GM13976 (cell line): ENCODE data around the gene ITPR2.
A peak's percentile ranks its signal among the peaks of the same experiment; 100 is the strongest.

Experiments
- DNase-seq: peaks from one replicate; pipeline ENCODE4 v3.0.0; 2012; ENCODE audit warnings: low spot score
- in situ Hi-C: fragments of 300-500 bp; cut with MboI; formaldehyde crosslinking; loops from one replicate; pipeline ENCODE4 v1.12.0; 2022; ENCODE audit warnings: low sequenced_read_pairs, mixed read lengths, inconsistent platforms; ENCODE audit not compliant: unreplicated experiment
- TF ChIP-seq, protein P1 (sequence below): IDR thresholded peaks from 2 replicates; pipeline ENCODE4 v1.5.1; 2012; ENCODE audit warnings: borderline replicate concordance, mild to moderate bottlenecking; ENCODE audit not compliant: insufficient read depth; ENCODE audit errors: extremely low read depth, missing control alignments, control extremely low read depth

The ITPR2 gene

DNA sequence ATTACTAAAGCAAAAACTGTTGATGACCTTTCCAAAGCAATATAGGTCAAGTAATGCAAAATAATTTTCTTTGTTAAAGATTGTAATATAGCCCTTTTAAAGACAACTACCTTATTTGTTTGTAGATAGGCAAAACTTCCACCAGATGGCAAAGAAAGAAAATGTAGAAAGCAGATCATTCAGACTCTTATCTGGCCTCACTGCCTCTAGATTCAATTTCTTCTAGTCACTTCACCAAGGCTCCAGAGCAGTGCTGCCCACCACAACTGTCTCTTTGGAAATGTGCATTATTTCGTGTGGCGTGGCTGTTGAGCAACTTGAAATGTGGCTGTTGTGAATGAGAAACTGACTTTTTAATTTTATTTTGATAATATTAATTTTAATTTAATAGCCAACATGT is 127.1 kb downstream of the ITPR2 start:
- DNase-seq: no peak
- TF ChIP-seq, protein P1, sequence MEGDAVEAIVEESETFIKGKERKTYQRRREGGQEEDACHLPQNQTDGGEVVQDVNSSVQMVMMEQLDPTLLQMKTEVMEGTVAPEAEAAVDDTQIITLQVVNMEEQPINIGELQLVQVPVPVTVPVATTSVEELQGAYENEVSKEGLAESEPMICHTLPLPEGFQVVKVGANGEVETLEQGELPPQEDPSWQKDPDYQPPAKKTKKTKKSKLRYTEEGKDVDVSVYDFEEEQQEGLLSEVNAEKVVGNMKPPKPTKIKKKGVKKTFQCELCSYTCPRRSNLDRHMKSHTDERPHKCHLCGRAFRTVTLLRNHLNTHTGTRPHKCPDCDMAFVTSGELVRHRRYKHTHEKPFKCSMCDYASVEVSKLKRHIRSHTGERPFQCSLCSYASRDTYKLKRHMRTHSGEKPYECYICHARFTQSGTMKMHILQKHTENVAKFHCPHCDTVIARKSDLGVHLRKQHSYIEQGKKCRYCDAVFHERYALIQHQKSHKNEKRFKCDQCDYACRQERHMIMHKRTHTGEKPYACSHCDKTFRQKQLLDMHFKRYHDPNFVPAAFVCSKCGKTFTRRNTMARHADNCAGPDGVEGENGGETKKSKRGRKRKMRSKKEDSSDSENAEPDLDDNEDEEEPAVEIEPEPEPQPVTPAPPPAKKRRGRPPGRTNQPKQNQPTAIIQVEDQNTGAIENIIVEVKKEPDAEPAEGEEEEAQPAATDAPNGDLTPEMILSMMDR: peak; percentile 3
- in situ Hi-C loops: no loop called here

DNA sequence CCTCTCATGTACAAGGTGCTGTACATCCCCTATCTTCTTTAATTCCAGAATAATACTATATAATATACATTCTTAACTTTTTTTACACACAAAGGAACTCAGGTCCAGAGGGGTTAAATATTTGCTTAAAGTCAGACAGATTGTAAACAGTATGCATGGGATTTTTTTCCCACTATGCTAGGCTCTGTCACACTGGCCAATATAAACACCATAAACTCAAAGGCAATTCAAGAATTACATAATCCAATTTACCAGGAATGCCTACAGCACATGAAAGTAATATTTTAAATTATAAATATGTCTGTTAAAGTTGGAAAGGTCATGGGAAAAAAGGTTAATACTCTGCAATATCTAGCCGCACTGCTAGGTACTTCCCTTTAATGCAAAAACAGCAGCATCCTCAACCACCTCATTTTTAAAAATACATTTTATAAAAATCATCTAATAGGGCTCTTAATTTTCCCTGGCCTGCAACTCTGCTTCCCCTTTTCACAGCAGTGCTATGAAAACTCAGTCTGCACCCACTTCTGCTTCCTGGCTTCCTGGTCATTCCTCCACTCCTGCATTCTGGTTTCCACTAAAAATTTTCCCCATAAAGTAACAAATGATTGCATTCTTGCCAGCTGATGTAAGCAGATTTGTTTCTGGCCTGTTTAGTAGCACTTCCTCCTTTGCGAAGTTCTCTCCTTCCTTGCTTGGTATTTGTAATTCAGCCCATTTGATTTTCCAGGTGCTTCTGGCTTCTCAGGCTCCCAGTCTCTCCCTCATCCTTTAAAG is 128.1 kb downstream of the ITPR2 start:
- TF ChIP-seq, protein P1: no peak
- in situ Hi-C loops: no loop called here
- no peak for DNase-seq

DNA sequence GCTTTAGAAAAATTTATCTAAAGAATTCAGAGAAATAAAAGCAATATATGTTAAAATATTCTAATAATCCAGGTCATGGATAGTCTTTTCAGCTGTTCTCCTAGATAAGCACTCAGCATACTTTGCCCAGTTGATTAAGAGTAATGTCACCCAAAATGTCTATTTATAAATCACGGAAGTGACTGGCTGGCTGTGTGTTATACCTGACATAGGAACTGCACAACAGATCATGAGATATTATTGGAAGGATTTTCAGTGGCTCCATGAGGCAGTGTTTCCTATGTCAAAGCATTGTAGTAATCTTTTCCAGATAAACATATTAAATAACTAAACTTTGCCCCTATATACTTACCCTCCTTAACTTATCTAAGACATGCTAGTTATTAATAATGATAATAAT is 128.8 kb downstream of the ITPR2 start:
- in situ Hi-C loops: no loop called here
- DNase-seq: no peak
- TF ChIP-seq, protein P1: no peak

DNA sequence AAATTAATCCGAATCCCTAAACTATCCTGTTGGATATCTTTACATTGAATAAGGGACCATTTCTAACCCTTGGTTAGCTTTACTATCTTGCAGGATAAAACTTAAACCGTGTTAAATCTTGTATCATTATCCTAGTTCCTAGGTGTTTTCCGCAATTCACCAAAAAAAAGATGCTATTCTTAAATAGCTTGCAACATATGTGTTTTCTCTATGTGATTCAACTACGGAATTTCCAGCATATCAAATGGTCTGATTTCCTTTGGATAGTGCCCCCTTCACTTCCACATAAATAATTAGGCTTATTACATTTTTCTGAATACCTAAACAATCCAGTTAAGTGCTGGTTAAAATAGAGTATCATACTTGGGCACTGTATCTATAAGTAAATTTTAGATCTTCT is 130.3 kb downstream of the ITPR2 start:
- no peak for DNase-seq
- in situ Hi-C loops: no loop called here
- TF ChIP-seq, protein P1: no peak

DNA sequence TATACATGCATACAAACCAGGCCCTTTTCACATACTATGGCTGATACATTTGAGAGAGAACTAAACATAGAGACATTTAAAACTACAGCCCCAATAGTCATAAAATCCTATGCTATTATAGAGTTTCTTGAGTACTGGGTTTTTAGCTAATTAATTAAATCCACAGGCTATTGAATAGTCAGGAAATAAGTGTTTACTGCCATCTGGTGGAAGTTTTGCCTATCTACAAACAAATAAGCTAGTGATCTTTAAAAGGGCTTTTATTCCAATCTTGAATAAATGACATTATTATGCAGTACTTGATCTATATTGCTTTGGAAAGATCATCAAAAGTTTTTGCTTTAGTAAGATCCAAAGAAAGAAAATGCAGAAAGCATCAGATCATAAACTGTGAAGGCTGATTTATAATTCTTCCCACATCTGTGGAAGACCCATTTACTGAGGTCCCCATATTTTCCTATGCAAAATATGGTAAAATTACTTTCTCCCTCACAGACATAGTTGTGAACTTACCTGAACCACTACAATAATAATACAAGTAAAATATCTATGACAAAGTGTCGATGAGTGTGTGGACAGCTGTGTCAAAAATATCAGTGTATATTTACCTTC is 131.3 kb downstream of the ITPR2 start:
- in situ Hi-C loops: no loop called here
- TF ChIP-seq, protein P1: peak; percentile 11
- DNase-seq: peak; percentile 11

DNA sequence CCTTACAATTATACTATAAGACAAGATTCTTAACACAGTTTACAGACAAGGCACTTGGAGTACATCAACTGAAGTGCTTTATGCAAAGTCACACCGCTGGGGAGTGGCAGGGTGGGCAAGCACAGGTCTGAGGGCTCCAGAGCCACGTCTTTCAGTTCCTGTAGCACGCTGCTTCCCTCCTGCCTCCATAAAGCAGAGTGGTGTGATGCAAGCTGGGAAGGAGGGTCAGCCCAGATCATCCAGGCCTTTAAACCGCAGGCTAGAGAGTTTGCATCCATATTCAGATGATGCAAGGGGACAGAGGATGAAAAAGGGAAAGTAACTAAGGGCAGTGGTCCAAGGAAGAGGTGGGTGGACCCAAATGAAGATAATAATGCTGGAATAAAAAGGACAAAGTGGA is 132.6 kb downstream of the ITPR2 start:
- in situ Hi-C loops: no loop called here
- TF ChIP-seq, protein P1: no peak
- no peak for DNase-seq

DNA sequence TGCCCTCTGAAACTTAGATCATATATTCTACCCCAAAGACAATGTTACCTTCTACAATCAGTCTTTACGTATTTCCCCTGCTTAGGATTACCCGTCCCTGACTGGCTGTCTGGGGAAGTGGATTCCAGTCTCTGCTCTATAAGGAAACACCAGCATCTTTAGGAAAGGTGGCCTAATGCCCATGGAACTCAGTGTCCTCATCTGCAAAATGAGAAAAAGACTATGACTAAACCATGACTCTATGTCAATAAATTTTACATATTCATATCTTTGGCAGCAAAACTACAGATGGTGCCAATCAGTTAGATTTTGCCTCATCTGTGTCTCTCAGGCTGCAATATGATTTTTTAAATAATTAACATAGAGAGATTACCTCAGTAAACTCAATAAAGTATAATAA is 133.8 kb downstream of the ITPR2 start:
- TF ChIP-seq, protein P1: no peak
- in situ Hi-C loops: no loop called here
- no peak for DNase-seq
